ENCODE measurements around the gene RIPK1. TPM values are rescaled to one million over a fixed set of nuclear protein-coding genes. Genes with fewer than 3 reads are reported as not detected.
"Not testable (repeated sequence)": the region's sequence is repeated elsewhere in the genome, so short reads cannot be mapped to it uniquely, and the experiment has no call there.

The RIPK1 gene
- total and polyA plus RNA-seq, 10 of the 15 experiments (the other 5 are each of a cell fraction or from before 2014, with no cell fraction given), result 1.6 to 11.2 (median 6.3) TPM

DNA sequence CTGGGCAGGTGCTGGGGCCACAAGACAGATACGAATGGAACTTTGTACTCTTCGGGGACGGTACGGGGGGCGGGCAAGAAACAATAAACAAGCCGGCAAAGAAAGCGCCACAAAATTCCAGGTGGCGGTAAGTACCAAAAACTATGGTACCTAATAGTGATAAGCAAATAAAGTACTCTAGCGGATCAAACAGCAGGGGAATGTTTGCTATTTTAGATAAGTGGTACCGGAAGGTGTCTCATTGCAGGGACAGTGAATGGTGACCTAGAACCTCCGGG, 15.1 kb upstream of the RIPK1 start:
- no peak overlapping the region; the same call in 1 of the 2 replicates for H3K9ac ChIP-seq (ENCODE audit: control insufficient read depth, insufficient read depth, low read length)
- H3K9me3 ChIP-seq (replicated peaks; ENCODE audit: control insufficient read depth, insufficient read depth, low read length), result no peaks in the 10 kb centered on the region
- no peak overlapping the region; the same call in 1 of the 2 replicates for H3K27ac ChIP-seq (ENCODE audit: control insufficient read depth, insufficient read depth)
- DNase-seq (ENCODE audit: low read depth, low spot score), result no peak
- H3K4me3 ChIP-seq, result peak overlapping the region; percentile 53; the same call in 1 of the 2 replicates
- ChIA-PET CTCF (interaction anchor here (1.0 to 1.5 kb wide), 6 partner anchors 26 to 63 kb away, joined by 4 to 11 read pairs (median 6); partner anchors contain the start of gene NQO2), RAD21 (ENCODE audit: unreplicated experiment) (interaction anchor here (1.0 to 1.2 kb wide), 2 partner anchors 54 to 262 kb away, joined by 3 to 4 read pairs; partner anchors contain the start of gene NQO2), SMC1A (ENCODE audit: uncharacterized antibody, unreplicated experiment) (interaction anchor here (1.3 kb wide), 2 partner anchors 52 to 55 kb away, joined by 3 to 5 read pairs; no protein-coding TSS in a partner anchor), POLR2A (interaction anchor here (0.6 kb wide), 1 partner anchor 27 kb away, joined by 3 read pairs; no protein-coding TSS in a partner anchor)
- no peaks in the 10 kb centered on the region for H4K20me1 ChIP-seq (ENCODE audit: control insufficient read depth, insufficient read depth)
- WGBS (ENCODE audit: insufficient coverage, insufficient replicate concordance, low lambda C conversion rate, missing lambda C conversion rate), result 60% methylated on average over 11 of the region's 11 CpGs
- in situ Hi-C loops (cut with MboI), result loop anchor here (10.0 kb wide), 1 partner anchor 208 kb away; the partner anchor contains the start of gene SERPINB1
- no peaks in the 10 kb centered on the region for H3K79me2 ChIP-seq (ENCODE audit: control insufficient read depth, insufficient read depth, low read length)
- no TSS peak for BruUV-seq (replicated peaks)
- intact Hi-C loops (cut with micrococcal nuclease; ENCODE audit: unreplicated experiment), result loop anchor here (2.0 to 10.0 kb wide), 3 partner anchors 26 to 261 kb away; partner anchors contain the start of gene SERPINB1
- peak overlapping the region; percentile 79; the same call in 1 of the 2 replicates for H3K4me2 ChIP-seq (ENCODE audit: control insufficient read depth, insufficient read depth)
- H2AFZ ChIP-seq (ENCODE audit: control insufficient read depth, low read depth, low read length), result peak overlapping the region; percentile 72
- no peak for ATAC-seq
- no peaks in the 10 kb centered on the region for H3K36me3 ChIP-seq (ENCODE audit: control insufficient read depth in 2 of 2, insufficient read depth in 2 of 2, low read length in 1 of 2)
- H3K4me1 ChIP-seq (ENCODE audit: control insufficient read depth, insufficient read depth, low read length), result no peaks in the 10 kb centered on the region
- FAIRE-seq, result no peak
- peaks cover 2 to 3% of the 10 kb centered on the region in 2 experiments; a peak in 3 of 4 replicates for H3K27me3 ChIP-seq (replicated peaks in 1 of 2; ENCODE audit: control insufficient read depth in 2 of 2, insufficient read depth in 2 of 2, low read length in 1 of 2)
- TF ChIP-seq CEBPB (IDR thresholded peaks at IDR 0.05; ENCODE audit: borderline replicate concordance in 1 of 2, low read depth in 2 of 2, low read length in 2 of 2) (no peak), BRCA1 (IDR thresholded peaks at IDR 0.05; ENCODE audit: low read depth, low read length) (no peak), CREB1 (IDR thresholded peaks at IDR 0.05; ENCODE audit: low read depth) (no peak), TARDBP (IDR thresholded peaks at IDR 0.05; ENCODE audit: borderline replicate concordance) (no peak), ATF7 (IDR thresholded peaks at IDR 0.05; ENCODE audit: low read depth) (no peak), SMAD5 (IDR thresholded peaks at IDR 0.05; ENCODE audit: low read depth) (no peak), RAD21 (IDR thresholded peaks at IDR 0.05; ENCODE audit: insufficient read depth, low read depth, low read length) (no peak), PML (IDR thresholded peaks at IDR 0.05; ENCODE audit: low read length) (no peak)

GRCh38 chr6:3054229-3055157, 13.8 kb upstream of the RIPK1 start:
- WGBS (ENCODE audit: insufficient coverage, insufficient replicate concordance, low lambda C conversion rate, missing lambda C conversion rate), result 72% methylated on average over 27 of the region's 27 CpGs
- H3K9ac ChIP-seq (ENCODE audit: control insufficient read depth, insufficient read depth, low read length); H3K27ac ChIP-seq (ENCODE audit: control insufficient read depth, insufficient read depth); H3K4me3 ChIP-seq; H3K79me2 ChIP-seq (ENCODE audit: control insufficient read depth, insufficient read depth, low read length); H2AFZ ChIP-seq (ENCODE audit: control insufficient read depth, low read depth, low read length); H3K36me3 ChIP-seq (ENCODE audit: control insufficient read depth in 2 of 2, insufficient read depth in 2 of 2, low read length in 1 of 2); H3K4me2 ChIP-seq (ENCODE audit: control insufficient read depth, insufficient read depth); H3K9me3 ChIP-seq (replicated peaks; ENCODE audit: control insufficient read depth, insufficient read depth, low read length); ATAC-seq; DNase-seq (ENCODE audit: low read depth, low spot score); H3K4me1 ChIP-seq (ENCODE audit: control insufficient read depth, insufficient read depth, low read length); BruUV-seq (replicated peaks); H3K27me3 ChIP-seq (replicated peaks in 1 of 2; ENCODE audit: control insufficient read depth in 2 of 2, insufficient read depth in 2 of 2, low read length in 1 of 2); FAIRE-seq; H4K20me1 ChIP-seq (ENCODE audit: control insufficient read depth, insufficient read depth): not testable (repeated sequence)
- SMC1A ChIA-PET (ENCODE audit: uncharacterized antibody, unreplicated experiment), result interaction anchor here (1.3 to 3.6 kb wide), 2 partner anchors 53 to 56 kb away, joined by 5 to 18 read pairs; no protein-coding TSS in a partner anchor
- CTCF ChIA-PET, result interaction anchor here (1.0 to 1.4 kb wide), 4 partner anchors 28 to 64 kb away, joined by 4 to 11 read pairs (median 7); partner anchors contain the start of gene NQO2
- RAD21 ChIA-PET (ENCODE audit: unreplicated experiment), result interaction anchor here (0.7 to 1.2 kb wide), 3 partner anchors 55 to 263 kb away, joined by 3 to 5 read pairs (median 4); partner anchors contain the start of gene NQO2
- in situ Hi-C loops (cut with MboI), result loop anchor here (10.0 kb wide), 1 partner anchor 210 kb away; the partner anchor contains the start of gene SERPINB1
- POLR2A ChIA-PET, result interaction anchor here (0.6 kb wide), 1 partner anchor 285 kb away, joined by 4 read pairs; no protein-coding TSS in a partner anchor
- intact Hi-C loops (cut with micrococcal nuclease; ENCODE audit: unreplicated experiment), result loop anchor here (5.0 to 10.0 kb wide), 2 partner anchors 210 to 262 kb away; partner anchors contain the start of gene SERPINB1

DNA sequence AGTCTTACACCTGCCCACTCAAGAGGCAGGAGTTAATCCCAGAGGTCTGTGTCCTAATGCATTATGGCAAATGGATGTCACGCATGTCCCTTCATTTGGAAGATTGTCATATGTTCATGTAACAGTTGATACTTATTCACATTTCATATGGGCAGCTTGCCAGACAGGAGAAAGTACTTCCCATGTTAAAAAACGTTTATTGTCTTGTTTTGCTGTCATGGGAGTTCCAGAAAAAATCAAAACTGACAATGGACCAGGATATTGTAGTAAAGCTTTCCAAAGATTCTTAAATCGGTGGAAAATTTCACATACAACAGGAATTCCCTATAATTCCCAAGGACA, 13.2 kb upstream of the RIPK1 start:
- H3K36me3 ChIP-seq (ENCODE audit: control insufficient read depth in 2 of 2, insufficient read depth in 2 of 2, low read length in 1 of 2); H3K4me2 ChIP-seq (ENCODE audit: control insufficient read depth, insufficient read depth); H3K4me3 ChIP-seq; H3K27me3 ChIP-seq (replicated peaks in 1 of 2; ENCODE audit: control insufficient read depth in 2 of 2, insufficient read depth in 2 of 2, low read length in 1 of 2); H3K9me3 ChIP-seq (replicated peaks; ENCODE audit: control insufficient read depth, insufficient read depth, low read length); H4K20me1 ChIP-seq (ENCODE audit: control insufficient read depth, insufficient read depth); H3K9ac ChIP-seq (ENCODE audit: control insufficient read depth, insufficient read depth, low read length); BruUV-seq (replicated peaks); H3K4me1 ChIP-seq (ENCODE audit: control insufficient read depth, insufficient read depth, low read length); DNase-seq (ENCODE audit: low read depth, low spot score); FAIRE-seq; H3K27ac ChIP-seq (ENCODE audit: control insufficient read depth, insufficient read depth); ATAC-seq; POLR2A ChIA-PET; H2AFZ ChIP-seq (ENCODE audit: control insufficient read depth, low read depth, low read length); H3K79me2 ChIP-seq (ENCODE audit: control insufficient read depth, insufficient read depth, low read length); CTCF ChIA-PET: not testable (repeated sequence)
- ChIA-PET RAD21 (ENCODE audit: unreplicated experiment) (interaction anchor here (0.7 kb wide), 1 partner anchor 56 kb away, joined by 5 read pairs; the partner anchor contains the start of gene NQO2), SMC1A (ENCODE audit: uncharacterized antibody, unreplicated experiment) (interaction anchor here (3.6 kb wide), 1 partner anchor 53 kb away, joined by 18 read pairs; no protein-coding TSS in a partner anchor)
- WGBS (ENCODE audit: insufficient coverage, insufficient replicate concordance, low lambda C conversion rate, missing lambda C conversion rate), result 50% methylated on average over 3 of the region's 3 CpGs
- in situ Hi-C loops (cut with MboI), result loop anchor here (10.0 kb wide), 1 partner anchor 210 kb away; the partner anchor contains the start of gene SERPINB1
- intact Hi-C loops (cut with micrococcal nuclease; ENCODE audit: unreplicated experiment), result loop anchor here (10.0 kb wide), 1 partner anchor 210 kb away; the partner anchor contains the start of gene SERPINB1

All from GM12878 (cell line).